Esophagus muscularis mucosa (tissue), 4 donors: ENCODE results near the gene GRIP1. TPM values are rescaled to one million over a fixed set of nuclear protein-coding genes. Genes with fewer than 3 reads are reported as not detected.

Experiments
- DNase-seq: peaks from one replicate; pipeline ENCODE4 v3.0.0-alpha.2; 2017; ENCODE audit errors: extremely low spot score
- H3K27ac ChIP-seq, 4 donors: fragments of 200-600 bp; sonication (generic); replicated peaks in 1 of 4; 1 replicate in 3 of 4; 2 replicates in 1 of 4; pipeline ENCODE4 v1.5.1; 2016 to 2019; ENCODE audit warnings: mild to moderate bottlenecking in 1 of 4
- H3K27me3 ChIP-seq, 4 donors: fragments of 200-600 bp; sonication (generic); one replicate each; pipeline versions ENCODE4 v1.5.1 to v1.6.0; 2016 to 2019
- H3K36me3 ChIP-seq, 4 donors: fragments of 200-600 bp; sonication (generic); one replicate each; pipeline ENCODE4 v1.5.1; 2016 to 2019
- H3K4me1 ChIP-seq, 4 donors: fragments of 200-600 bp; sonication (generic); one replicate each; pipeline ENCODE4 v1.5.1; 2016 to 2019
- H3K4me3 ChIP-seq, 4 donors: fragments of 200-600 bp; sonication (generic); 1 replicate in 2 of 4; 2 replicates in 2 of 4; pipeline ENCODE4 v1.5.1; 2016 to 2019; ENCODE audit warnings: mild to moderate bottlenecking in 4 of 4, moderate library complexity in 1 of 4
- H3K9me3 ChIP-seq, 4 donors: fragments of 200-600 bp; sonication (generic); 1 replicate in 3 of 4; 2 replicates in 1 of 4; pipeline ENCODE4 v1.5.1; 2016 to 2019
- EP300 ChIP-seq: sonication (generic); formaldehyde crosslinking; IDR thresholded peaks from one replicate; pipeline ENCODE4 v1.6.1; 2017; ENCODE audit warnings: antibody characterized with exemption
- POLR2A ChIP-seq: fragments of 450-650 bp; IDR thresholded peaks from one replicate; pipeline ENCODE4 v1.6.1; 2017; ENCODE audit warnings: antibody characterized with exemption, moderate library complexity, mild to moderate bottlenecking, low read depth
- POLR2AphosphoS5 ChIP-seq, 2 donors: sonication (generic); formaldehyde crosslinking; IDR thresholded peaks; one replicate each; pipeline ENCODE4 v1.6.1; 2017; ENCODE audit warnings: antibody characterized with exemption in 2 of 2
- whole genome bisulfite sequencing: methylation state at CpG from one replicate; pipeline ENCODE4 v1.1.5; 2018; 5-methylcytosine and 5-hydroxymethylcytosine counted together
- intact Hi-C: fragments of 100-400 bp; cut with DNase I; formaldehyde crosslinking; loops from one replicate; pipeline ENCODE4 v1.15.1; 2023
- total RNA-seq, 4 donors: library from RNA; depleted of rRNA; stranded (reverse); fragments of >200 nt; gene quantifications; one replicate each; pipeline versions ENCODE4 v1.1.0 to v1.2.1, GENCODE V29; 2016
- TF ChIP-seq, protein P1 (sequence below), 3 experiments: fragments of 200-600 bp in 2 of 3; fragments of 450-650 bp in 1 of 3; sonication (generic) in 2 of 3; IDR thresholded peaks; one replicate each; pipeline ENCODE4 v1.5.1; 2017 to 2019; ENCODE audit warnings: antibody characterized with exemption in 3 of 3, mild to moderate bottlenecking in 2 of 3, moderate library complexity in 1 of 3

Gene GRIP1
- total RNA-seq, 4 donors from 2014 or later, result 12.5 to 15.2 (median 13.6) TPM

DNA sequence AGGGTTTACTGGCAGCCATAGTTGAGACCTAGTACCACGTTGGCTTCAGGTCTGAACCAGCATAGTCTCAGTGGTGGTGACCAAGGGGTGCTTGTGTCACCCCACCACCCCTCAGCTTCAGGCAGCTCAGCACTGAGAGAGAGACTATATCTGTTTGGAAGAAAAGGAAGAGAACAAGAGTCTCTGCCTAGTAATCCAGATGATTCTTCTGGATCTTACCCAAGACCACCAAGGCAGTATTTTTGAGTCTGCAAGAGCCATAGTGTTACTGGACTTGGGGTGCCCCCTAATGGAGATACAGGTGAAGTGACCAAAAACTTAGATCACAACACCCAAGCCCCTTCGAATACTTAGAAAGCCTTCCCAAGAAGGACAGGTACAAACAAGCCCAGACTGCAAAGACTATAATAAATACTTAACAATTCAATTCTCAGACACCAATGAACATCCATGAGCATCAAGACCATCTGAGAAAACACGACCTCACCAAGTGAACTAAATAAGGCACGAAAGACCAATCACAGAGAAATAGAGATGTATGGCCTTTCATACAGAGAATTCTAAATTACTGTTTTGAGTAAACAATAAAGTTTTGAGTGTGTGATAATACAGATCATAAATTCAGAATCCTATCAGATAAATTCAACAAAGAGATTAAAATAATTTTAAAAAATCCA, 269.5 kb downstream of the GRIP1 start:
- H3K27ac ChIP-seq, result no peak overlapping the region
- intact Hi-C loops, result loop anchor here (10.0 kb wide), 1 partner anchor 135 kb away; no protein-coding TSS in a partner anchor
- no peaks in the 10 kb centered on the region for H3K36me3 ChIP-seq
- H3K27me3 ChIP-seq, result no peaks in the 10 kb centered on the region
- no peak overlapping the region for H3K4me3 ChIP-seq
- TF ChIP-seq, protein P1, sequence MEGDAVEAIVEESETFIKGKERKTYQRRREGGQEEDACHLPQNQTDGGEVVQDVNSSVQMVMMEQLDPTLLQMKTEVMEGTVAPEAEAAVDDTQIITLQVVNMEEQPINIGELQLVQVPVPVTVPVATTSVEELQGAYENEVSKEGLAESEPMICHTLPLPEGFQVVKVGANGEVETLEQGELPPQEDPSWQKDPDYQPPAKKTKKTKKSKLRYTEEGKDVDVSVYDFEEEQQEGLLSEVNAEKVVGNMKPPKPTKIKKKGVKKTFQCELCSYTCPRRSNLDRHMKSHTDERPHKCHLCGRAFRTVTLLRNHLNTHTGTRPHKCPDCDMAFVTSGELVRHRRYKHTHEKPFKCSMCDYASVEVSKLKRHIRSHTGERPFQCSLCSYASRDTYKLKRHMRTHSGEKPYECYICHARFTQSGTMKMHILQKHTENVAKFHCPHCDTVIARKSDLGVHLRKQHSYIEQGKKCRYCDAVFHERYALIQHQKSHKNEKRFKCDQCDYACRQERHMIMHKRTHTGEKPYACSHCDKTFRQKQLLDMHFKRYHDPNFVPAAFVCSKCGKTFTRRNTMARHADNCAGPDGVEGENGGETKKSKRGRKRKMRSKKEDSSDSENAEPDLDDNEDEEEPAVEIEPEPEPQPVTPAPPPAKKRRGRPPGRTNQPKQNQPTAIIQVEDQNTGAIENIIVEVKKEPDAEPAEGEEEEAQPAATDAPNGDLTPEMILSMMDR (IDR thresholded peaks at IDR 0.05), result peak; percentile 41 to 57 (median 41)
- TF ChIP-seq POLR2AphosphoS5 (IDR thresholded peaks at IDR 0.05) (no peak), EP300 (no peak), POLR2A (no peak)
- 76% methylated on average over 4 of the region's 4 CpGs for WGBS
- no peak for DNase-seq
- H3K9me3 ChIP-seq, result no peaks in the 10 kb centered on the region
- H3K4me1 ChIP-seq, result no peaks in the 10 kb centered on the region

DNA sequence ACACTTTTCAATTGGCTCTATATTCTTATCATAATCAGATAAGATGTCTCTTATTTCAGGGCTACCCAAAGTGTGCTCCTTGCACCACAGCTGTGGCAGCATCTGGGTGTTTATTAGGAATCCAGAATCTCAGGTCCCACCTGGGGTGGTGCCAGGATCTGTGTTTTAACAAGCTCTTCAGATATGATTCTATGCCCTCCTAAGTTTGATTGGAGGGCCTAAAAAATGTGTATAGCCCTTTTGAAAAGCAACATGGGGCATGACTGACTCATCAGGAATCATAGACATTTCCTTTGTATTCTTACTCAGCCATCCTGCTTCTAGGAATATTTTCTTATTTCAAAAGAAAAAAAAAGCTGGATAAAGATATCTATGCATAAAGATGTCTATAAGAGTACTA, 273.5 kb downstream of the GRIP1 start:
- Histone ChIP-seq H3K4me3 (no peak overlapping the region), H3K4me1 (no peaks in the 10 kb centered on the region), H3K36me3 (no peaks in the 10 kb centered on the region), H3K9me3 (no peaks in the 10 kb centered on the region), H3K27ac (no peak overlapping the region), H3K27me3 (no peaks in the 10 kb centered on the region)
- intact Hi-C loops, result loop anchor here (10.0 kb wide), 1 partner anchor 131 kb away; no protein-coding TSS in a partner anchor
- no peak for TF ChIP-seq POLR2AphosphoS5 (IDR thresholded peaks at IDR 0.05)
- TF ChIP-seq, protein P1 (IDR thresholded peaks at IDR 0.05), result no peak
- TF ChIP-seq EP300, result no peak
- no peak for TF ChIP-seq POLR2A
- no peak for DNase-seq

DNA sequence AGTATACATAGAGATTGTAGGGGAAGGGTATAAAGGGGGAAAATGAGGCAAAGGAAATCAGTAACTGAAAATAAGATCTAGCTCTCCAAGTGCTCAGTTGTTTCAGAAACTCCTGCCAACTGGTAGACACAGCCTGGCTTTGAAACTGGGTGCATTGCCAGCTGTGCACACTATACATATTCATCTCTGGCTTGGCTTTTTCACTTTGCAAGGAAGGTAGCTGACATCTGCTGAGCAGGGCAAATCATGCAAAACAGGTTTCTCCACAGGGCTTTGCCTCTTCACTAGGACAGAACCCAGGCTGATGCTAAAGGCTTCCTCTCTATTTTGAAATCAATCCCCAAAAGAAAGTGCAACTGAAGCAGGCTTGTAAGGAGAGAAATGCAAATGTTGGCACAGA, 275.1 kb downstream of the GRIP1 start:
- H3K4me1 ChIP-seq, result peaks cover 4 to 16% (median 16%) of the 10 kb centered on the region in 4 donors
- TF ChIP-seq EP300 (no peak), POLR2A (no peak), POLR2AphosphoS5 (IDR thresholded peaks at IDR 0.05) (no peak)
- TF ChIP-seq, protein P1 (IDR thresholded peaks at IDR 0.05), result no peak
- no peaks in the 10 kb centered on the region for H3K36me3 ChIP-seq
- H3K27me3 ChIP-seq, result no peaks in the 10 kb centered on the region
- H3K9me3 ChIP-seq, result no peaks in the 10 kb centered on the region
- intact Hi-C loops, result loop anchor here (10.0 kb wide), 1 partner anchor 129 kb away; no protein-coding TSS in a partner anchor
- no peak for DNase-seq
- no peak overlapping the region for H3K27ac ChIP-seq
- no peak overlapping the region for H3K4me3 ChIP-seq

DNA sequence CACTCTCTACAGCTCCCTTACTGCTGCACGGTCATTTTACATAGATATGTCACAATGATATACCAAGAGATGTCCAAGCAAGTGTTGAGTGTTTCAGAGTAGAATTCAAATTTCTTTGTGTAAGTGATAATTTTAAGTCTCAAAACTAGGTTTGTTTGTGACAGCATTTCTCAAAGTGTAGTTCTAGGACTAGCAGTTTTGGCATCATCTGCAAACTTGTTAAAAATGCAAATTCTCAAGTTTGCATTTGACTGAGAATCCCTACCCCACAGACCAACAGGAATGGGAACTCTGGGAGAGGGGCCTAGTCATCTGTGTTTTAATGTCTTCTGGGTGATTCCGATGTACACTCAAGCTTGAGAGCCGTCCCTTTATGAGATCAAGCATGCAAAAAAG, 279.0 kb downstream of the GRIP1 start:
- no peaks in the 10 kb centered on the region for H3K27me3 ChIP-seq
- intact Hi-C loops, result loop anchor here (10.0 kb wide), 1 partner anchor 125 kb away; no protein-coding TSS in a partner anchor
- H3K36me3 ChIP-seq, result no peaks in the 10 kb centered on the region
- H3K4me3 ChIP-seq, result no peak overlapping the region
- no peaks in the 10 kb centered on the region for H3K9me3 ChIP-seq
- TF ChIP-seq, protein P1 (IDR thresholded peaks at IDR 0.05), result no peak
- no peak for TF ChIP-seq POLR2AphosphoS5 (IDR thresholded peaks at IDR 0.05)
- TF ChIP-seq EP300, result no peak
- no peak for TF ChIP-seq POLR2A
- H3K27ac ChIP-seq, result no peak overlapping the region
- peaks cover 4 to 16% (median 16%) of the 10 kb centered on the region in 4 donors for H3K4me1 ChIP-seq
- WGBS, result 74% methylated on average over 3 of the region's 3 CpGs
- DNase-seq, result no peak
